Keratinocyte (primary cell): ENCODE results near the gene RAE1. TPM values are rescaled to one million over a fixed set of nuclear protein-coding genes. Genes with fewer than 3 reads are reported as not detected.

Experiments used
- DNase-seq: peaks from one replicate; pipeline ENCODE4 v3.0.0-alpha.2; 2011; ENCODE audit warnings: low read depth, missing footprints, low spot score
- FAIRE-seq: peaks from 2 replicates; lab custom pipeline; 2011; peaks lifted over from hg19 to GRCh38; lab: Jason Lieb, UNC
- H2AFZ ChIP-seq: 2 replicates; pipeline ENCODE4 v1.6.0; 2012; ENCODE audit warnings: low read length, control low read depth, inconsistent platforms; ENCODE audit not compliant: control insufficient read depth
- H3K27ac ChIP-seq: 2 replicates; pipeline ENCODE4 v1.5.1; 2011; ENCODE audit warnings: low read length; ENCODE audit not compliant: control insufficient read depth, insufficient read depth
- H3K27me3 ChIP-seq: 3 replicates; pipeline ENCODE4 v1.6.0; 2011; ENCODE audit warnings: low read length; ENCODE audit not compliant: control insufficient read depth, insufficient read depth; ENCODE audit errors: extremely low read depth
- H3K36me3 ChIP-seq, 2 experiments: 2 replicates in 1 of 2; 3 replicates in 1 of 2; pipeline ENCODE4 v1.5.1; 2011; ENCODE audit warnings: low read length in 2 of 2, mild to moderate bottlenecking in 1 of 2; ENCODE audit not compliant: control insufficient read depth in 2 of 2, insufficient read depth in 2 of 2; ENCODE audit errors: extremely low read depth in 1 of 2
- H3K4me1 ChIP-seq: 3 replicates; pipeline ENCODE4 v1.5.1; 2011; ENCODE audit warnings: low read length; ENCODE audit not compliant: control insufficient read depth, insufficient read depth; ENCODE audit errors: extremely low read depth
- H3K4me2 ChIP-seq: 3 replicates; pipeline ENCODE4 v1.6.0; 2011; ENCODE audit warnings: low read depth, low read length; ENCODE audit not compliant: control insufficient read depth, insufficient read depth; ENCODE audit errors: extremely low read depth
- H3K4me3 ChIP-seq, 3 experiments: fragments of 200-600 bp in 1 of 3; sonication (generic) in 1 of 3; 2 replicates in 2 of 3; 3 replicates in 1 of 3; pipeline ENCODE4 v1.5.1; 2011 to 2016; ENCODE audit warnings: low read length in 3 of 3, mild to moderate bottlenecking in 3 of 3, control low read depth in 2 of 3, inconsistent platforms in 1 of 3, low read depth in 1 of 3, mixed read lengths in 1 of 3, mixed run types in 1 of 3, moderate library complexity in 1 of 3; ENCODE audit not compliant: control insufficient read depth in 2 of 3, insufficient read depth in 2 of 3; ENCODE audit errors: extremely low read depth in 1 of 3
- H3K79me2 ChIP-seq: 2 replicates; pipeline ENCODE4 v1.6.0; 2012; ENCODE audit warnings: low read length; ENCODE audit not compliant: control insufficient read depth, insufficient read depth
- H3K9ac ChIP-seq: 3 replicates; pipeline ENCODE4 v1.6.0; 2011; ENCODE audit warnings: low read length; ENCODE audit not compliant: control insufficient read depth, insufficient read depth; ENCODE audit errors: extremely low read depth
- H3K9me1 ChIP-seq: 3 replicates; pipeline ENCODE4 v1.6.0; 2011; ENCODE audit warnings: low read length; ENCODE audit not compliant: control insufficient read depth, insufficient read depth; ENCODE audit errors: extremely low read depth
- H3K9me3 ChIP-seq: 2 replicates; pipeline ENCODE4 v1.5.1; 2012; ENCODE audit warnings: low read depth, low read length; ENCODE audit not compliant: control insufficient read depth
- H4K20me1 ChIP-seq: 3 replicates; pipeline ENCODE4 v1.6.0; 2011; ENCODE audit warnings: low read length; ENCODE audit not compliant: control insufficient read depth, insufficient read depth; ENCODE audit errors: extremely low read depth
- EZH2 ChIP-seq: IDR thresholded peaks from one replicate; pipeline ENCODE4 v1.6.1; 2012; ENCODE audit warnings: inconsistent platforms, mild to moderate bottlenecking, low read length, moderate library complexity
- dilution Hi-C: fragments of 300-500 bp; cut with MboI; formaldehyde crosslinking; loops from one replicate; pipeline ENCODE4 v1.7.0; 2020; ENCODE audit warnings: low sequenced_read_pairs; ENCODE audit not compliant: extremely low pct_ligation_motif_present
- polyA plus RNA-seq, 5 experiments: library from polyadenylated mRNA; depleted of rRNA in 3 of 5; stranded (reverse) in 3 of 5; stranded (forward) in 1 of 5; unstranded in 1 of 5; fragments of >200 nt; gene quantifications; 1 replicate in 1 of 5; 2 replicates in 3 of 5; 3 replicates in 1 of 5; pipeline versions ENCODE4 v1.2.1 to v1.2.3, GENCODE V29; 2011 to 2012; ENCODE audit warnings: missing spikeins in 2 of 5, low read depth in 1 of 5, low replicate concordance in 1 of 5
- TF ChIP-seq, protein P1 (sequence below), 3 experiments: IDR thresholded peaks in 1 of 3; conservative IDR thresholded peaks in 1 of 3; optimal IDR thresholded peaks in 1 of 3; 2 replicates in 2 of 3; 3 replicates in 1 of 3; pipeline versions ENCODE3 to v1.5.1; 2011; ENCODE audit warnings: low read length in 3 of 3, mild to moderate bottlenecking in 3 of 3, moderate library complexity in 2 of 3, control low read depth in 1 of 3, inconsistent platforms in 1 of 3; ENCODE audit not compliant: insufficient read depth in 2 of 3; ENCODE audit errors: extremely low read depth in 1 of 3

The RAE1 gene
- polyA plus RNA-seq, 1 donor (not counting 4 experiments of a cell fraction or from before 2014, with no cell fraction given), result 32.4 TPM

DNA sequence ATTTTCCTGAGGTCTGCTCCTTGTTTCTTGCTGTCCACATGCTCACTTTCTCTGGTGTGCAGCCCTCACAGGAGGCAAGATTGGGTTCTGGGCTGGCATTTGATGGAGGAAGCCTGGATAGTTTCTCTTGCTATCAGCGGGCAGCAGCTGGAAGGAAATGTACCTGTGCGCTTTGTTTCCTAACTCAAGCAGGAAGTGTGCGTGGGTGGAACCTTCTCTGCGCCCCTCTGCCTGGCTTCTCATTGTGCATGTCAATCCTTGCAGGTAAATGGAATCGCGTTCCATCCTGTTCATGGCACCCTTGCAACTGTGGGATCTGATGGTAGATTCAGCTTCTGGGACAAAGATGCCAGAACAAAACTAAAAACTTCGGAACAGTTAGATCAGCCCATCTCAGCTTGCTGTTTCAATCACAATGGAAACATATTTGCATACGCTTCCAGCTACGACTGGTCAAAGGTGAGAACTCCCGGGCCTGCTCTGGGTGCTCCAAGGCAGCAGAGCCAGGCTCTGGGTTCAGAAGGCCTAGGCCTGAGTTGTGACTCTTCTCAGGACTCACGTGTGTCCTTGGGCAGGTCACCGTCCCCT lies 23.4 kb downstream of the RAE1 start:
- Histone ChIP-seq H3K79me2 (no peaks in the 10 kb centered on the region), H4K20me1 (no peaks in the 10 kb centered on the region), H3K27me3 (no peaks in the 10 kb centered on the region), H2AFZ (no peak overlapping the region), H3K4me1 (no peaks in the 10 kb centered on the region), H3K4me2 (no peak overlapping the region), H3K27ac (no peak overlapping the region), H3K36me3 (peaks cover 50 to 57% of the 10 kb centered on the region in 2 experiments), H3K9ac (no peak overlapping the region), H3K9me3 (no peaks in the 10 kb centered on the region), H3K9me1 (no peaks in the 10 kb centered on the region), H3K4me3 (no peak overlapping the region)
- dilution Hi-C loops, result no loop called here
- TF ChIP-seq, protein P1, sequence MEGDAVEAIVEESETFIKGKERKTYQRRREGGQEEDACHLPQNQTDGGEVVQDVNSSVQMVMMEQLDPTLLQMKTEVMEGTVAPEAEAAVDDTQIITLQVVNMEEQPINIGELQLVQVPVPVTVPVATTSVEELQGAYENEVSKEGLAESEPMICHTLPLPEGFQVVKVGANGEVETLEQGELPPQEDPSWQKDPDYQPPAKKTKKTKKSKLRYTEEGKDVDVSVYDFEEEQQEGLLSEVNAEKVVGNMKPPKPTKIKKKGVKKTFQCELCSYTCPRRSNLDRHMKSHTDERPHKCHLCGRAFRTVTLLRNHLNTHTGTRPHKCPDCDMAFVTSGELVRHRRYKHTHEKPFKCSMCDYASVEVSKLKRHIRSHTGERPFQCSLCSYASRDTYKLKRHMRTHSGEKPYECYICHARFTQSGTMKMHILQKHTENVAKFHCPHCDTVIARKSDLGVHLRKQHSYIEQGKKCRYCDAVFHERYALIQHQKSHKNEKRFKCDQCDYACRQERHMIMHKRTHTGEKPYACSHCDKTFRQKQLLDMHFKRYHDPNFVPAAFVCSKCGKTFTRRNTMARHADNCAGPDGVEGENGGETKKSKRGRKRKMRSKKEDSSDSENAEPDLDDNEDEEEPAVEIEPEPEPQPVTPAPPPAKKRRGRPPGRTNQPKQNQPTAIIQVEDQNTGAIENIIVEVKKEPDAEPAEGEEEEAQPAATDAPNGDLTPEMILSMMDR (optimal IDR thresholded peaks at IDR 0.05 in 1 of 3, IDR thresholded peaks at IDR 0.05 in 1 of 3, conservative IDR thresholded peaks at IDR 0.05 in 1 of 3; ENCODE audit: extremely low read depth in 1 of 3, insufficient read depth in 2 of 3, low read length in 3 of 3), result no peak
- no peak for TF ChIP-seq EZH2
- FAIRE-seq (no peak), DNase-seq (no peak)

DNA sequence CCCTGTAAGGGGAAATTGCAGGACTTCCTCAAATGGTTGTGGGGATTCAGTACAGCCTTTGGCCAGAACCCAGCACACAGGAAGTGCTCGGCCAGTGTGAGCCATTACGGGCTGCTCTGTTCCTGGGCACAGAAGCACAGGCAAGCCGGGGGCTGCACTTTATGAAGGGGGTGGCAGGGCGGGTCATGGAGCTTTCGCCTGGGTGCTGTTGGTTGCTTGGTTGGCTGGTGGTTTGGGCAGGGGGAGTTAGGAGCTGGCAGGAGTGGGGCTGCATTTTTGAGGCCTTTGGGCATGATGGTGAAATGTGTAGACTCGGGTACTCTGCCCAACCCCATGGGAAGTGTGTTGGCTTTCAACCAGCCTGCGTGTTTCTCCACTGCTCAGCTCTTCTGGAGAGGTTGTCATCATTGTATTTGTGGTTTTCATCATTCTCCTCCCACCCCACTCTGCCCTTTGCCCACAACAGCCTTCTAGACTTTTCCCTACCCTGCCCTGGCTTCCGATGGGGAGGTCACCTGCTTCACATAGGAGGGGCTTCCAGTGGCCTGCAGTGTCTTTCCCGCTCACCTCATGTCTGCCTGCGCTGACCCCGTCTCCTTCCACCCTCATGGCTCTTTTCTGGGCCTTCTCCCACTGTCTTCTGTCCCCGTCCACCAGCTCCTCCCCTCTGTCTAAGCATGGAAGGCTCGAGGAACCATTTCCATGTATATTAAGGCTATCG lies 24.0 kb downstream of the RAE1 start:
- no peak for FAIRE-seq
- H3K27ac ChIP-seq, result no peak overlapping the region
- no peaks in the 10 kb centered on the region for H3K9me1 ChIP-seq
- H3K9me3 ChIP-seq, result no peaks in the 10 kb centered on the region
- H3K4me2 ChIP-seq, result no peak overlapping the region
- no peaks in the 10 kb centered on the region for H3K27me3 ChIP-seq
- no peak overlapping the region for H3K4me3 ChIP-seq
- H4K20me1 ChIP-seq, result no peaks in the 10 kb centered on the region
- DNase-seq, result no peak
- H3K9ac ChIP-seq, result no peak overlapping the region
- no peaks in the 10 kb centered on the region for H3K79me2 ChIP-seq
- no peak overlapping the region for H2AFZ ChIP-seq
- peaks cover 43 to 53% of the 10 kb centered on the region in 2 experiments for H3K36me3 ChIP-seq
- dilution Hi-C loops, result no loop called here
- TF ChIP-seq, protein P1 (optimal IDR thresholded peaks at IDR 0.05 in 1 of 3, IDR thresholded peaks at IDR 0.05 in 1 of 3, conservative IDR thresholded peaks at IDR 0.05 in 1 of 3; ENCODE audit: extremely low read depth in 1 of 3, insufficient read depth in 2 of 3, low read length in 3 of 3), result no peak
- TF ChIP-seq EZH2, result no peak
- H3K4me1 ChIP-seq, result no peaks in the 10 kb centered on the region
